ENCODE data around the gene USP40. TPM values are rescaled to one million over a fixed set of nuclear protein-coding genes. Genes with fewer than 3 reads are reported as not detected.

Gene USP40
- total and polyA plus RNA-seq, 2 experiments from 2014 or later: 20.4 to 25.9 TPM

GRCh38 chr2:233445152-233445830 lies 121.3 kb downstream of the USP40 start:
- H3K27ac ChIP-seq: no peak overlapping the region
- no peak overlapping the region for H3K4me2 ChIP-seq
- no peaks in the 10 kb centered on the region for H3K9me3 ChIP-seq (ENCODE audit: low read depth)
- no peaks in the 10 kb centered on the region for H3K36me3 ChIP-seq (replicated peaks; ENCODE audit: insufficient read depth, low read depth)
- no peak overlapping the region for H2AFZ ChIP-seq
- H3K79me2 ChIP-seq: no peaks in the 10 kb centered on the region
- no peak for DNase-seq (ENCODE audit: low spot score)
- H4K20me1 ChIP-seq (ENCODE audit: insufficient read depth, poor library complexity, severe bottlenecking): no peaks in the 10 kb centered on the region
- no peak for TF ChIP-seq CTCF (IDR thresholded peaks at IDR 0.05; ENCODE audit: poor library complexity)
- TF ChIP-seq EZH2phosphoT487 (IDR thresholded peaks at IDR 0.05; ENCODE audit: low read depth, severe bottlenecking, unreplicated experiment): no peak
- TF ChIP-seq EZH2 (IDR thresholded peaks at IDR 0.05; ENCODE audit: borderline replicate concordance): no peak
- no peak overlapping the region for H3K4me3 ChIP-seq
- no peaks in the 10 kb centered on the region for H3K9me2 ChIP-seq (replicated peaks; ENCODE audit: insufficient read depth)
- H3K4me1 ChIP-seq (ENCODE audit: insufficient read depth): no peaks in the 10 kb centered on the region
- H3K27me3 ChIP-seq: no peaks in the 10 kb centered on the region
- 97% methylated on average over 18 of the region's 18 CpGs for WGBS (ENCODE audit: low lambda C conversion rate, missing lambda C conversion rate)

DNA sequence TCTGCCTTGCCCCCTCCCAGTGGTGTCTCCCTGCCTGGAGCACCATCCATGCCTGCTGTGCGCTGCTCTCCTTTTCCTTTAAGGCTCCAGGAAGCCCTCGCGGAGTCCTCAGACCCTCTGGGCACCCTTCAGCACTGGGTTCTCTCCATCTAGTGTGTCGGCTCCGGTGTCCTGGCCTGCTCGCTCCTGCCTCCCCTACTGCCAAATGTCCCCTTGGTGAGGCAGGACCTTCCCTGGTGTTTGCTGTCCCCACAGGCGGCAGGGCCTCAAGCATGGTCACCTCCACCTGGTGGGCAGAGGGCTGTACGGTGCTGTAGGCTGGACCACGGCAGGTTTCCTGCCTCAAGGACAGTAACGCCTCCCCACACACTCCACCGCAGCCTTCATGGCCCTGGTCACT lies 122.1 kb downstream of the USP40 start:
- no peak overlapping the region for H3K4me2 ChIP-seq
- no peaks in the 10 kb centered on the region for H3K9me2 ChIP-seq (replicated peaks; ENCODE audit: insufficient read depth)
- WGBS (ENCODE audit: low lambda C conversion rate, missing lambda C conversion rate): 97% methylated on average over 11 of the region's 11 CpGs
- no peak overlapping the region for H2AFZ ChIP-seq
- H4K20me1 ChIP-seq (ENCODE audit: insufficient read depth, poor library complexity, severe bottlenecking): no peaks in the 10 kb centered on the region
- no peak for DNase-seq (ENCODE audit: low spot score)
- H3K27me3 ChIP-seq: no peaks in the 10 kb centered on the region
- TF ChIP-seq CTCF (IDR thresholded peaks at IDR 0.05; ENCODE audit: poor library complexity): no peak
- TF ChIP-seq EZH2 (IDR thresholded peaks at IDR 0.05; ENCODE audit: borderline replicate concordance): no peak
- TF ChIP-seq EZH2phosphoT487 (IDR thresholded peaks at IDR 0.05; ENCODE audit: low read depth, severe bottlenecking, unreplicated experiment): no peak
- no peak overlapping the region for H3K27ac ChIP-seq
- no peaks in the 10 kb centered on the region for H3K36me3 ChIP-seq (replicated peaks; ENCODE audit: insufficient read depth, low read depth)
- H3K9me3 ChIP-seq (ENCODE audit: low read depth): no peaks in the 10 kb centered on the region
- H3K79me2 ChIP-seq: no peaks in the 10 kb centered on the region
- H3K4me1 ChIP-seq (ENCODE audit: insufficient read depth): no peaks in the 10 kb centered on the region
- no peak overlapping the region for H3K4me3 ChIP-seq

DNA sequence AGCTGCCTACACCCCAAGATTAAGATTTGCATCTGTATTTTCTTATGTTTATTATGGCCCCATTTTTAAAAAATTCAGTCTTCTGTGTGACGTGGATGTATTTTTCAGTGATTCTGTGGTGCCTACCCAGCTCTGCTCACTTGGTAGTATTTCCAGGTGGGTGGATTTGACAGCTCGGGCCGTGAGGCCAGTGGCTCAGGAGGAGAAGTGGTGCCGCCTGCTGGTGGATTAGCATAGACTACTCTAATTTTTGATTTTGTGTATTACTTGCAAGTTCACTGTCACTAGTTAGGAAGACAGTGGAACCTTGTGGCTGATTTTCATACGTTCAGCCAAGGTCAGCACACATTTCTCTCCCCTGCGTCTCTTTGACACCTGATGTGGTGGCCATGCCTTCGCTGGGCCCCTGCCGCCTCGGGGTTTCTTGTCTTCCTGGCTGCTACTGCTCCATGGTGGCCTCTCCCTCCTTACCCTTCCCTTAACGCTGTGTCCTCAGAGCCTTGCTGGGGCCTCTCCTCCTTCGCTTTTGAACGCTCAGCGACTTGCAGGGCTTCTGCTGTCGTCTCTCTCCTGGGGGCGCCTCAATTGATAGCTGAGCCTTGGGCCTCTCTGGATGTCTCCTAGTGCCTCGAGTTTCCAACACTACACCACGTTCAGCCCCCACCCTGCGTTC lies 122.9 kb downstream of the USP40 start:
- Histone ChIP-seq H4K20me1 (ENCODE audit: insufficient read depth, poor library complexity, severe bottlenecking) (no peaks in the 10 kb centered on the region), H3K9me2 (replicated peaks; ENCODE audit: insufficient read depth) (no peaks in the 10 kb centered on the region), H3K9me3 (ENCODE audit: low read depth) (no peaks in the 10 kb centered on the region), H3K4me1 (ENCODE audit: insufficient read depth) (no peaks in the 10 kb centered on the region), H3K4me2 (no peak overlapping the region), H3K27ac (no peak overlapping the region), H3K27me3 (no peaks in the 10 kb centered on the region), H3K36me3 (replicated peaks; ENCODE audit: insufficient read depth, low read depth) (no peaks in the 10 kb centered on the region), H3K79me2 (no peaks in the 10 kb centered on the region), H2AFZ (no peak overlapping the region), H3K4me3 (no peak overlapping the region)
- 66% methylated on average over 18 of the region's 18 CpGs for WGBS (ENCODE audit: low lambda C conversion rate, missing lambda C conversion rate)
- peak; percentile 90 for DNase-seq (ENCODE audit: low spot score)
- no peak for TF ChIP-seq EZH2 (IDR thresholded peaks at IDR 0.05; ENCODE audit: borderline replicate concordance)
- TF ChIP-seq CTCF (IDR thresholded peaks at IDR 0.05; ENCODE audit: poor library complexity): peak; percentile 84
- TF ChIP-seq EZH2phosphoT487 (IDR thresholded peaks at IDR 0.05; ENCODE audit: low read depth, severe bottlenecking, unreplicated experiment): no peak
